ENCODE data around the gene RPL29.

RPL29 gene

GRCh38 chr3:51982838-51983577 is 12.7 kb downstream of the RPL29 start, which contains the start of gene ACY1:
Gene ACY1 (plus strand): TSS chr3:51983535. CDS start chr3:51984065, 530 bp downstream.
- DNase-seq (ENCODE audit: low spot score) = peak; percentile 83

GRCh38 chr3:51982352-51982837 is 13.3 kb downstream of the RPL29 start:
- no peak for DNase-seq (ENCODE audit: low spot score)

GRCh38 chr3:51980253-51980652 is 15.4 kb downstream of the RPL29 start:
- DNase-seq (ENCODE audit: low spot score) = no peak

GRCh38 chr3:51978143-51978502 is 17.6 kb downstream of the RPL29 start:
- DNase-seq (ENCODE audit: low spot score) = no peak

- DNase-seq (ENCODE audit: low spot score) = no peak
Measured at GRCh38 chr3:51977446-51978142, 18.1 kb downstream of the RPL29 start.

- peak; percentile 83 for DNase-seq (ENCODE audit: low spot score)
Measured at GRCh38 chr3:51975852-51976549, 19.7 kb downstream of the RPL29 start.

GRCh38 chr3:51974963-51975851 is 20.5 kb downstream of the RPL29 start, which contains the start of gene ABHD14A:
Gene ABHD14A (plus strand): TSS chr3:51975064. CDS start chr3:51975136, 72 bp downstream.
- DNase-seq (ENCODE audit: low spot score) = peak; percentile 82

- no peak for DNase-seq (ENCODE audit: low spot score)
Measured at GRCh38 chr3:51974277-51974962, 21.3 kb downstream of the RPL29 start.

GRCh38 chr3:51971350-51971749 is 24.3 kb downstream of the RPL29 start:
- no peak for DNase-seq (ENCODE audit: low spot score)

GRCh38 chr3:51970606-51971300 is 24.9 kb downstream of the RPL29 start:
- no peak for DNase-seq (ENCODE audit: low spot score)

- DNase-seq (ENCODE audit: low spot score) = no peak
Measured at GRCh38 chr3:51969841-51970240, 25.9 kb downstream of the RPL29 start.

- no peak for DNase-seq (ENCODE audit: low spot score)
Measured at GRCh38 chr3:51968883-51969678, 26.6 kb downstream of the RPL29 start.

- no peak for DNase-seq (ENCODE audit: low spot score)
Measured at GRCh38 chr3:51968170-51968775, 27.4 kb downstream of the RPL29 start.

GRCh38 chr3:51967384-51968169 is 28.1 kb downstream of the RPL29 start, which contains the start of gene PCBP4:
Gene PCBP4 (minus strand): TSS chr3:51967454. CDS start chr3:51961240, 6,214 bp downstream.
- DNase-seq (ENCODE audit: low spot score) = peak; percentile 83

GRCh38 chr3:51966922-51967383 is 28.7 kb downstream of the RPL29 start:
- DNase-seq (ENCODE audit: low spot score) = no peak

- no peak for DNase-seq (ENCODE audit: low spot score)
Measured at GRCh38 chr3:51966486-51966885, 29.2 kb downstream of the RPL29 start.

GRCh38 chr3:51966016-51966415 is 29.7 kb downstream of the RPL29 start:
- DNase-seq (ENCODE audit: low spot score) = peak; percentile 90

- no peak for DNase-seq (ENCODE audit: low spot score)
Measured at GRCh38 chr3:51964521-51964920, 31.2 kb downstream of the RPL29 start.

All from putamen (tissue), 1 donor.